DLD1 (cell line): ENCODE measurements around the gene C5orf47.
"Not testable (repeated sequence)": the region's sequence is repeated elsewhere in the genome, so short reads cannot be mapped to it uniquely, and the experiment has no call there.

Experiments used
- in situ Hi-C: cut with HindIII; loops from 2 replicates; pipeline ENCODE4 v1.10.0; 2017; ENCODE audit warnings: low sequenced_read_pairs

C5orf47 gene

GRCh38 chr5:173969167-173970049 is 19.6 kb upstream of the C5orf47 start:
- in situ Hi-C loops = no loop called here

GRCh38 chr5:173970878-173971650 is 17.9 kb upstream of the C5orf47 start:
- in situ Hi-C loops = no loop called here

DNA sequence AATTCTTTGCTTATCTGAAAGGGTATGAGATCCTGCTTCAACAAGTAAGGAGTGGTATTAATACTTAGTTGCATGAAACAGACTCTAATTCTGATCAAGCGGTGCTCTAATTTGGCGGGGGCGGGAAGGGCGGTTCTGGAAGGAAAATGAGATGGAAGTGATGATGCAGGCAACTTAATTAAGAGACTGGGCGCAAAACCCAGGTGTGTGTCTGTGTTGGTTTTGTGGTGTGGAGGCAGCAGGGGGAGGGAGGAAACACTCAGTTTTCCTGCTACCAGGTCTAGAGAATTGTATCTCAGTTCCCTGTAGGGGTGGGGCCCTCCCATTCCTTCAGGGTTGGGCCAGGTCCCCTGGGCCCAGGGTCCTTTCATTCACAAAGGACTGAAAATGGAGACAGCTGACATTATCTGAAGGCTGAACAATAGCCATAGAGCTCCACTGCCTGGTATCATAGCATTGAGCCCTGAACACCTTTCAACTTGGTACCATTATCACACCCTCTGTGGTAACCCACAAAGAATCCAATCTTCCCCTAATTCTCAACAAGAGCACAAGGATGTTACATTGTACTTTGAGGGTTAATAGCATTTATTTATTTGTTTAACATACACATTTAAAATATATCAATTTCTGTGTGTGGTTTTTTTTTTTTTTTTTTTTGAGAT is 17.2 kb upstream of the C5orf47 start:
- in situ Hi-C loops = no loop called here

GRCh38 chr5:173972607-173972924 is 16.4 kb upstream of the C5orf47 start:
- in situ Hi-C loops = no loop called here

DNA sequence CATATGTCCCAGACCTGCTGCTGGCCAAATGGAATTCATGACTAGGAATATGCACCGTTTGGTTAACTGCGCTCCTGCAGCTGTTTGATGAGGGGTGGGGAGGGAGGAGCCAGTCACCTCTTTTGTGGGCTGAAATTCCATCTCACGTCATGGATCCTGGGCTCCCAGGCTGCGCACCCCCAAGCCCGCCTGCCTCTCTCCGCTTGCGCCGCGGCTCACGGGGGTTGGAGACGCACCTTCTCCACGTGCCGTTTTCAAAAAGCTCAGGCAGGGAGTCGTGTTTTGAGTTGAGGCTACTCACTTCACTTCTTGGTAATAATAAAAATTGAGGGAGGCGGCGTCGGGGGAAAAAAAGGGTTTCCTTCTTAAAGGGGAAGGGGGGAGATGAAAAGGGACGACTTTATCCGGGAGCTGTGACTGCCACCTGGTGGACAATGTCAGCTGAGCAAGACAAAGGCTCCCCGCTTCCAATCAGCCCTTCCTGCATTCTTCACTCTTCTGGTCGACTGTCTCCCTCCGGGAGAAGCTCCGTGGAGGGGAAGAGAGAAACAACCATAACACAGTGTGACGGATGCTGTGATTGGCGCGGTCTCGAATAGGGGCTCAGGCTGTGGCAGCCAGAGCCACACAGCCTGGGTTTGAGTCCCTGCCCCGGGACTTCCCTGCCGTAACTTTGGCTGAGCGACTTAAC is 15.9 kb upstream of the C5orf47 start:
- in situ Hi-C loops = no loop called here

DNA sequence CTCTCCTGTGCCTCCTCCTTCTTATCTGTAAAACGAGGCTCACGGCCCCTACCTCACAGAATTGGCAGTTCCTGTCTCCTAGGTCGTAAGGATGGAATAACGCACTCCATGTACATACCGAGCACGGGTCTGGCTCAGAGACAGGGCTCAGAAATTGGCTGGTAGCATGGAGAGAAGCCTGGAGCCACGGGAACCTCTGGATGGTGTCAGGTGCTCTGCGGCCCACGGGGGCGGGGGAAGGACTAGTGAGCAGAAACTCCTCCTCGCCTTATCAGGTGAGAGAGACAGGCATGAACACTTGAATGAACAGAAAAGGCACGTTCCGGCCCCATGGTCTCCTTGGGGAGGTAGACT is 15.4 kb upstream of the C5orf47 start:
- in situ Hi-C loops = no loop called here

GRCh38 chr5:173974688-173975239 is 14.2 kb upstream of the C5orf47 start:
- in situ Hi-C loops = loop anchor here (25.0 kb wide), 1 partner anchor 362 kb away; the partner anchor contains the start of gene BOD1

DNA sequence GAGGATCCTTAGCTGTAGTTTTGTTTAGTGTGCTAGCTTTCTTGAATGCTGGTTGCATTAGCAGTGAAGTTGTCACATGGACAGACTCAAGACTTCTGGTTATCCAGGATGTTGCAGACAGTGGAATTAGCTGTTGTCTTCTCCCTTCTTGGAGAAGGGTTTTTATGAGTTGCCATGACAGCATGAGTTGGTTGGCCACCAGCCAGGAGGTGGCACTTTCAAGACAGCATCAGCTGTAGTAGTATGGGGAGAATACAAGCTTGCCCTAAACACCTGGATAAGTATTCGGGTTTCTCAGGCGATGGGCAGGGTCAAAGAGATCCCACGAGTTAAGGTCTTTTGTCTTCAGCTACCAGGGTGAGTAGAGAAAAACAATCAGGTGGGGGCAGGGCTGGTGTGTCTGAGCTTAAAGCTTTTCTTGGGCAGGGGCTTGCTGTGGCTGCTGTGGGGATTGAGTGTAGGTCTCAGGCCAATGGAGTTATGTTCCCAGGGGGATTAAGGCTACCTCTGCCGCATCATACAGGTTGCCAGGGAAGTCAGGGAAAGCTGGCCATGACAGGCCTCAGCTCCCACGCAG is 7.7 kb upstream of the C5orf47 start:
- in situ Hi-C loops = loop anchor here (25.0 kb wide), 1 partner anchor 369 kb away; the partner anchor contains the start of gene BOD1

DNA sequence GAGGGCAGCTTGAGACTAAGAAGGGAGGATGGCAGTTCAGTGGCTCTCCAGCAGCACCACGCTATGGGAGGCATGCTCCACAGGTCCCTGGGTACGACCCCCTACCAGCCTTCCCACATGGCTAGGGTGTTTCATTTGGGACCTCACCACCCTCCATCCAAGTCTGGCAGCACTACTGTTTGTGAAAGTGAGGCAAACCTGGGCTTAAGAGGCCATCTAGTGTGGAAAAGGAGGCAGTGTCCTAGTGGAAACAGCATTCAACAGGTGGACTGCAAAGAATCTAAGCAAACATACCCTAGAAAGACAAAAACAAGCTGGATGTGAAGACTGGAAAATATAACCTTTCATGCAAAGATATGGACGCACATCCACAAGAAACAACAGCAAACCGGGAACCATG is 4.8 kb upstream of the C5orf47 start:
- in situ Hi-C loops = loop anchor here (25.0 kb wide), 1 partner anchor 372 kb away; the partner anchor contains the start of gene BOD1

GRCh38 chr5:173989432-173990082 is 587 bp downstream of the C5orf47 start:
- in situ Hi-C loops = loop anchor here (25.0 kb wide), 1 partner anchor 377 kb away; the partner anchor contains the start of gene BOD1

- in situ Hi-C loops = loop anchor here (25.0 kb wide), 1 partner anchor 385 kb away; the partner anchor contains the start of gene BOD1
Observed at GRCh38 chr5:173997331-173997730, 8.4 kb downstream of the C5orf47 start.

DNA sequence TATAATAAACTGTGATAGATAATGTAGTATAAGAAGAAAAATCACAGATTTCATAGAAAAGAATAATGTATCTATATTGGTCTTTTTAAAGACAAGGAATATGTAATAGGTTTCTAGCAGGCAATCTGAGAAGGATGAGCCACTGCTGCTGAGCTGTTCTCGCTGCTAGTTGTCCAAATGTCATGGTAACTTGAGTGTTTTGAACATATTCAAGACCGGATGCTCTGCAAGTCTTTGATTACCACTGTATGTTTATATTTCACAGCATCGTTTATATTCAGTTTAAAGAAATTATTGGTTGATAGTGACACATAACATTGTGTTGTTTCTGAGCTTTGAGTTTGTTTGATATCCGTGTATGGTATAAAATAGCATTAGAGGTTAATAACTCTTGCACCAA is 9.6 kb downstream of the C5orf47 start:
- in situ Hi-C loops = loop anchor here (25.0 kb wide), 1 partner anchor 386 kb away; the partner anchor contains the start of gene BOD1

- in situ Hi-C loops = no loop called here
Observed at GRCh38 chr5:174000076-174000475, 11.1 kb downstream of the C5orf47 start.

DNA sequence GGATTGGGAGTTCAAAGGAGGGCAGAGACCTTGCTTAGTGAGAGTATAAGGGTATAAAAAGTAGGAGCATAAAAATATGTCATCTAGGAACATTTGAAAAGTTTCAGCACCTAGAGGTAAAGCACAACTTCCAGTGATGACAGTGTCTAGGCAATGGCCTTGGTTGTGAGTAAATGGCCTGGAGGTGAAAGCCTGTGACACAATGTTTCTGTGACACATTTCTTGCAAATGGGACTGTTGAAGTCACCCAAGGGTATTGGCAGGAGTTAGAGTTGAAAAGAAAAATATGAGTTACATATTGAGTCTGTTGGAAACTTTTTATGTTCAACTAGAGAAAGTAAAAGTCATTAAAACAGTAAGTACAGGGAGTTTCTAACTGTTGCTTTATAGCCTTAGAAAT is 14.8 kb downstream of the C5orf47 start:
- in situ Hi-C loops = no loop called here

GRCh38 chr5:174008922-174009321 is 20.0 kb downstream of the C5orf47 start:
- in situ Hi-C loops = no loop called here

DNA sequence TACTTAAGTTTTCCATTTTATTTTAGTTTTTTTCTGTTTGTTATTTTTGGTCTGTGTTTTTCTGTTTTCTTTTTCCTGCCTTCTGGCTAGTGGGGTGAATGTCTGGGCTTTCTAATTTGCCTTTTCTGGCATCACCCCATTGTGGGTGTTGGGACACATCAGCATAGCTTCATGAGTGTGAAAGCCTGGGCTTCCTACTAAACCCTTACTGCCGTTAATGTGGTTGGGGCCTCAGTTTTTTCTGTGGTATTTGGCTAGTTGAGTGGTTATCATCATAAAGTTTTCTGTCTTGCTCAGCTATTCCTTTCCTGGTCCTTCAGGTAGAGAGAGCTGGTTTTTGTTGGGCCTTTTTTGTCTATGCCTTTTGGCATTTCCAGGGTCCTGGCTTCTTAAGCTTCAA is 21.4 kb downstream of the C5orf47 start:
- in situ Hi-C loops = no loop called here

DNA sequence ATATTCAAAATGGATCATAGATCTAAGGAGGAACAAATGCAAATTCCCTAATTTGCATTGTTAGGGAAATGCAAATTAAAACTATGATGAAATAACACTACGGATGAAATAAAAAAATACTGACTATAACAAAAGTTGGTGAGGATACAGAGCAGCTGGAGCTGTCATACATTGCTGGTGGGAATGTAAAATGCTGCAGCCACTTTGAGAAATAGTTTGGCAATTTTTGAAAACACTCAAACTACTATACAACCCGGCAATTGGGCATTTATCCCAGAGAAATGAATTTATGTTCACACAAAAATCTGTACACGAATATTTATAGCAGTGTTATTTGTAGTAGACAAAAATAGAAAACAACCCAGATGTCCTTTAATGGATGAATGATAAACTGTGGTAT is 22.5 kb downstream of the C5orf47 start:
- in situ Hi-C loops = no loop called here

DNA sequence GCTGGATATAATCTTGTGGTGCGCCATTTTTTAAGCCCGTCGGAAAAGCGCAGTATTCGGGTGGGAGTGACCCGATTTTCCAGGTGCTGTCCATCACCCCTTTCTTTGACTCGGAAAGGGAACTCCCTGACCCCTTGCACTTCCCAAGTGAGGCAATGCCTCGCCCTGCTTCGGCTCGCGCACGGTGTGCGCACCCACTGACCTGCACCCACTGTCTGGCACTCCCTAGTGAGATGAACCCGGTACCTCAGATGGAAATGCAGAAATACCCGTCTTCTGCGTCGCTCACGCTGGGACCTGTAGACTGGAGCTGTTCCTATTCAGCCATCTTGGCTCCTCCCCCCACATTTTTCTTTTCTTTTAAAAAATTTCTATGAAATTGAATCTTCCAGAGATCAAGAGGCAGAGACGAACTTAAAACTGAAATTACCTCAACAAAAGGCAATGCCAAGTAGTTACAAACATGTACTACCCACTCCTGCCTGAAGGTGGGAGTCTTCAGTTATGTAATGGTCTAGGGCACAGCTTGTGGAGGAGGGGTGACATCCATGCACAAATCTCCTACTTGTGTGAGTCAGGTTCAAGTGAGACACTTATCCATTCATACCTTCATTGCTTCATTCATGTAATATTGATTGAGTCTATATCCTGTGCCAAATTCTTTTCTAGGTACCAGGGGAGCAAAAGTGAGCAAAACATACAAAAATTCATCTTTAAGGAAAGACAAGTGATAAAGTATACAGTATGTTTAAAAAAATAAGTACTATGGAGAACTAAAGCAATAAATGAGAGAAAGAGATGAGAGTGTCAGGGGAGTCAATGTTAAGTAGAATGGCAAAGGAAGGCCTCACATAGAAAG is 31.3 kb downstream of the C5orf47 start:
- in situ Hi-C loops = not testable (repeated sequence)

DNA sequence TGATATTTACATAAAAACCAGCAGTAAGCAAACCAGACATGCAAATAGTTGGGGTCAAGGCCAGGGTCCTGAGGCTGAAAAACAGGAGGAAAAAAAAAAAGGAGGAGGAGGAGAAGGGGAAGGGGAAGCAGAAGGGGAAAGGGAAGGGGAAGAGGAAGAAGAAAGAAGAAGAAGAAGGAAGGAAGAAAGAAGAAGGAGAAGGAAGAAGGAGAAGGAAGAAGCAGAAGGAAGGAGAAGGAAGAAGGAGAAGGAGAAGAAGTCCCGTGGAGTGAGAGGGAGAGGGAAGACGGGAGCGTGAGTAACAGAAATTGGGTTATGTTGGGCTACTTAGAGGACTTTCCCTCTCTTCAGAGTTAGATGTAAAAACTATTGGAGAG is 31.9 kb downstream of the C5orf47 start:
- in situ Hi-C loops = no loop called here
